ENCODE data around the gene CLCN6. TPM values are rescaled to one million over a fixed set of nuclear protein-coding genes. Genes with fewer than 3 reads are reported as not detected.

The CLCN6 gene
- total RNA-seq, 4 donors from 2014 or later = 4.2 to 13.5 (median 9.9) TPM

DNA sequence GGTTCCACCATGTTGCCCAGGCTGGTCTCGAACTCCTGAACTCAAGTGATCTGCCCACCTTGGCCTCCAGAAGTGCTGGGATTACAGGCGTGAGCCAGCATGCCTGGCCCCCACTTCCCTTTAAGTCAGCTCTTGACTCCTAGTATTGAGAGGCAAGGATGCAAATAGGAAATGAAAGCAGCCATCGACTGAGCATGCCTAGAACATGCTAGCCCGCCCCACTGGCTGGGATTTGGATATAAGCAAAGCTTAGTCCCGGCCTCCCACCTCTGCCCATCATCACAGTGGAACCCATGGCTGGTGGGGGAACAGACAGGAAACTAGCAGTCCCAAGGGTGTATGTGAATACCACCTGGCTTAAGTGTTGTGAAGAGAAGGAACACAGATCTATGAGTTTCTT lies 33.5 kb upstream of the CLCN6 start:
- no peak overlapping the region for H3K4me3 ChIP-seq
- 50 to 52% methylated on average over 1 to 2 of the region's 5 CpGs for WGBS, 2 donors
- no peaks in the 10 kb centered on the region for H3K4me1 ChIP-seq
- no peak for TF ChIP-seq POLR2A (IDR thresholded peaks at IDR 0.05)
- TF ChIP-seq, protein P1, sequence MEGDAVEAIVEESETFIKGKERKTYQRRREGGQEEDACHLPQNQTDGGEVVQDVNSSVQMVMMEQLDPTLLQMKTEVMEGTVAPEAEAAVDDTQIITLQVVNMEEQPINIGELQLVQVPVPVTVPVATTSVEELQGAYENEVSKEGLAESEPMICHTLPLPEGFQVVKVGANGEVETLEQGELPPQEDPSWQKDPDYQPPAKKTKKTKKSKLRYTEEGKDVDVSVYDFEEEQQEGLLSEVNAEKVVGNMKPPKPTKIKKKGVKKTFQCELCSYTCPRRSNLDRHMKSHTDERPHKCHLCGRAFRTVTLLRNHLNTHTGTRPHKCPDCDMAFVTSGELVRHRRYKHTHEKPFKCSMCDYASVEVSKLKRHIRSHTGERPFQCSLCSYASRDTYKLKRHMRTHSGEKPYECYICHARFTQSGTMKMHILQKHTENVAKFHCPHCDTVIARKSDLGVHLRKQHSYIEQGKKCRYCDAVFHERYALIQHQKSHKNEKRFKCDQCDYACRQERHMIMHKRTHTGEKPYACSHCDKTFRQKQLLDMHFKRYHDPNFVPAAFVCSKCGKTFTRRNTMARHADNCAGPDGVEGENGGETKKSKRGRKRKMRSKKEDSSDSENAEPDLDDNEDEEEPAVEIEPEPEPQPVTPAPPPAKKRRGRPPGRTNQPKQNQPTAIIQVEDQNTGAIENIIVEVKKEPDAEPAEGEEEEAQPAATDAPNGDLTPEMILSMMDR (IDR thresholded peaks at IDR 0.05) = no peak
- H3K9me3 ChIP-seq = no peaks in the 10 kb centered on the region
- intact Hi-C loops (cut with DNase I) = no loop called here
- H3K27me3 ChIP-seq = no peaks in the 10 kb centered on the region
- DNase-seq = no peak
- H3K36me3 ChIP-seq = no peaks in the 10 kb centered on the region
- no peak overlapping the region for H3K27ac ChIP-seq

DNA sequence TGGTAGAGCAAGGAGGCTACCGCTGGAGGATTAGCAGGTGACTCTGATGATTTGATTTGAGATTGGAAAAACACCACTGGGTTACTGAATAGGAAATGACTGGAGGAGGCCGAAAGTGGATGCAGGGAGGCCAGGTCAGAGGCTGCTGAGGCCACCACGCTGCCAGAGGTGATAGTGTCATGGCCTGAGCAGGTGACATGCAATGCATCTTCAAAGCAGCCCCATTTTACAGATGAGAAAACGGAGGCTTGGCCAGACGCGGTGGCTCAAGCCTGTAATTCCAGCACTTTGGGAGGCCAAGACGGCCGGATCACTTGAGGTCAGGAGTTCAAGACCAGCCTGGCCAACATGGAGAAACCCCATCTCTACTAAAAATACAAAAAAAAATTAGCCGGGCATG lies 31.2 kb upstream of the CLCN6 start:
- no peak for DNase-seq
- Histone ChIP-seq H3K27me3 (no peaks in the 10 kb centered on the region), H3K4me3 (no peak overlapping the region), H3K36me3 (no peaks in the 10 kb centered on the region), H3K9me3 (no peaks in the 10 kb centered on the region), H3K4me1 (no peaks in the 10 kb centered on the region), H3K27ac (no peak overlapping the region)
- WGBS, 2 donors = 81 to 92% methylated on average over 9 of the region's 9 CpGs
- TF ChIP-seq POLR2A (IDR thresholded peaks at IDR 0.05) = no peak
- TF ChIP-seq, protein P1 (IDR thresholded peaks at IDR 0.05) = no peak
- intact Hi-C loops (cut with DNase I) = no loop called here

DNA sequence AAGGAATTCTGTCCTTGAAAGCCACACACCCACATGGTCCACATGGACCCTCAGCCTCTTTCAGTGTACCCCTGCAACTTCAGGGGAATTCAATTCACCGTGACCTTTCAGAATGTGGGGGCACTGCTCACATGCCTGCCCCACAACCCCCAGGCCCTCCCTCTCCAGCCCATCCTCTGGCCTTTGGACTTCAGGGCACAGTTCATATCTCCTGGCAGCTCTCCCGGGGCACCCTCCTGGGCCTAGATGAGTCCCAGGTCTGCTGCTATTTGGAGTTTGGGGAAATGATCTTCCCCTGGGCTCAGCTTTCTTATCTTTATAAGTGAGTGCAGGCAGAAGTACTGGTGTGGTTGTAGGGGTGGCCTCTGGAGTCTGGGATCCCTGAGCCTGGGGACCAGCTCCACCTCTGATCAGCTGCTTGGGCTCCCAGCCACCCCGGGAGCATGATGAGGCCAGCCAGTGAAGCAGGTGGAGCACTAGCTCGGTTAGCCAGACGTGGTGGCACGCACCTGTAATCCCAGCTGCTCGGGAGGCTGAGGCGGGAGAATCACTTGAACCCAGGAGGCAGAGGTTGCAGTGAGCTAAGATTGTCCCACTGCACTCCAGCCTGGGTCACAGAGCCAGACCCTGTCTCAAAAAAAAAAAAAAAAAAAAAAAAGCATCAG lies 28.2 kb upstream of the CLCN6 start:
- no peak for DNase-seq
- Histone ChIP-seq H3K27ac (no peak overlapping the region), H3K4me3 (no peak overlapping the region), H3K36me3 (no peaks in the 10 kb centered on the region), H3K9me3 (no peaks in the 10 kb centered on the region), H3K27me3 (no peaks in the 10 kb centered on the region), H3K4me1 (no peaks in the 10 kb centered on the region)
- 88 to 100% methylated on average over 2 to 7 of the region's 8 CpGs for WGBS, 2 donors
- TF ChIP-seq POLR2A (IDR thresholded peaks at IDR 0.05) = no peak
- TF ChIP-seq, protein P1 (IDR thresholded peaks at IDR 0.05) = no peak
- intact Hi-C loops (cut with DNase I) = no loop called here

DNA sequence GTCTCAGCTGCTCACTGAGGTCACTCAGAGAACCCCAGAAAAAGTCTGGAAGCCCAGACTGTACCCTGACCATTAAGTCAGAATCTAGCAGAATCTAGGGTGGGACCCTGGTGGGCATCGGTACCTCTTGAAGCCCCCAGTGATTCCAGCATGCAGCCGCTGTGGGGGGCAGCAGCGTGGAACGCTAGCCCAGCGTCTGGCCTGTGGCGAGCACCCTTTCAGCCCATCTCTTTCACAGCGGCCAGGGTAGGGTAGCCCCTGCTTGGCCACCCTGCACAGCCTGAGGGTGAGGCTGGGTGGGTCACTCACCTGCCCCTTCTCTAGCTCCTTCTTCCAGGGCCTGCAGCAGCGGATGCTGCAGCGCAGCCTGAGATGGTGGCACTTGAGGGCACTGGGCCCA lies 27.7 kb upstream of the CLCN6 start:
- TF ChIP-seq, protein P1 (IDR thresholded peaks at IDR 0.05) = no peak
- no peak for TF ChIP-seq POLR2A (IDR thresholded peaks at IDR 0.05)
- H3K27ac ChIP-seq = no peak overlapping the region
- H3K36me3 ChIP-seq = no peaks in the 10 kb centered on the region
- no peaks in the 10 kb centered on the region for H3K9me3 ChIP-seq
- DNase-seq = no peak
- no peaks in the 10 kb centered on the region for H3K27me3 ChIP-seq
- 91% methylated on average over 7 of the region's 9 CpGs; no CpG with 5 or more reads in 1 of the 2 donors for WGBS, 2 donors
- no peak overlapping the region for H3K4me3 ChIP-seq
- H3K4me1 ChIP-seq = no peaks in the 10 kb centered on the region
- intact Hi-C loops (cut with DNase I) = no loop called here

DNA sequence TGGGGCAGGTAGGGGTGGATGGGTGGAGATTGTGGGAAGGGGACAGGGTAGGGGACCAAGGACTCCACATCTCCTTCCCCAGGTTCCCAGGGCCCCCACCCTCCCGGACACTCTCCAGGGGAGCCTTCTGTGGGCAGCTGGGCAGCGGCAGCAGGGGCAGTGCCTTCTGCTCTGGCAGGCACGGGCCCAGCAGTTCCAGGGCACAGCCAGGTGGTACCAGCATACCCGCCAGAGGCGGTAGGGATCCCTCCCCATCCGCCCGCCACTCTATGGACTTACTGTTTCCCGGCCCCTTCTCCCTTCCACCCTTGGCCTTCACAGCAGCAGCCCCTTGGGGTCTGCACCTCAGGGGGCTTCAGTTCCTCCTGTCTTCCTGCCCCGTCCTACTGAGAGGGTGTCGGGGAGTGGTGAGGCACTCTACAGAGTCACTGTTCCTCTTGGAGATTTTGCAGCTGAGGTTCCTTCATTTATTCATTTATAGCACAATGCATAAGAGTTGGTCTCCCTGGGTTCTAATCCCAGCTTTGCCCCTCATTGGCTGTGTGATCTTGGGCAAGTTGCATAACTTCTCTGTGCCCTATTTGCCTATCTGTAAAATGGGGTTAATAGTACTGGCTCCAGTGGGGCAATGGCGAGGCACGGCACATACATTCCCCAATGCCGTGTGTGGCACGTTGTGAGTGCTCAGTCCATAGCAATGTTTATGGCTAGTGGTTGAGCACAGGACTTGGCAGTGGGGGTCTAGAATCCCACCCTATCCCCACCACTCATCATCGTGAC lies 27.0 kb upstream of the CLCN6 start:
- intact Hi-C loops (cut with DNase I) = no loop called here
- 83 to 86% methylated on average over 6 to 9 of the region's 15 CpGs for WGBS, 2 donors
- H3K4me3 ChIP-seq = no peak overlapping the region
- no peaks in the 10 kb centered on the region for H3K27me3 ChIP-seq
- H3K36me3 ChIP-seq = no peaks in the 10 kb centered on the region
- H3K27ac ChIP-seq = no peak overlapping the region
- TF ChIP-seq, protein P1 (IDR thresholded peaks at IDR 0.05) = no peak
- no peak for TF ChIP-seq POLR2A (IDR thresholded peaks at IDR 0.05)
- no peaks in the 10 kb centered on the region for H3K9me3 ChIP-seq
- H3K4me1 ChIP-seq = no peaks in the 10 kb centered on the region
- no peak for DNase-seq
